Left hindlimb (tissue), 1 donor: Measurements from ENCODE around the gene PLXNB2.
"Not testable (repeated sequence)": the region's sequence is repeated elsewhere in the genome, so short reads cannot be mapped to it uniquely, and the experiment has no call there.

Source experiments
- DNase-seq: peaks from one replicate; pipeline ENCODE4 v3.0.0-alpha.2; 2018

PLXNB2 gene

DNA sequence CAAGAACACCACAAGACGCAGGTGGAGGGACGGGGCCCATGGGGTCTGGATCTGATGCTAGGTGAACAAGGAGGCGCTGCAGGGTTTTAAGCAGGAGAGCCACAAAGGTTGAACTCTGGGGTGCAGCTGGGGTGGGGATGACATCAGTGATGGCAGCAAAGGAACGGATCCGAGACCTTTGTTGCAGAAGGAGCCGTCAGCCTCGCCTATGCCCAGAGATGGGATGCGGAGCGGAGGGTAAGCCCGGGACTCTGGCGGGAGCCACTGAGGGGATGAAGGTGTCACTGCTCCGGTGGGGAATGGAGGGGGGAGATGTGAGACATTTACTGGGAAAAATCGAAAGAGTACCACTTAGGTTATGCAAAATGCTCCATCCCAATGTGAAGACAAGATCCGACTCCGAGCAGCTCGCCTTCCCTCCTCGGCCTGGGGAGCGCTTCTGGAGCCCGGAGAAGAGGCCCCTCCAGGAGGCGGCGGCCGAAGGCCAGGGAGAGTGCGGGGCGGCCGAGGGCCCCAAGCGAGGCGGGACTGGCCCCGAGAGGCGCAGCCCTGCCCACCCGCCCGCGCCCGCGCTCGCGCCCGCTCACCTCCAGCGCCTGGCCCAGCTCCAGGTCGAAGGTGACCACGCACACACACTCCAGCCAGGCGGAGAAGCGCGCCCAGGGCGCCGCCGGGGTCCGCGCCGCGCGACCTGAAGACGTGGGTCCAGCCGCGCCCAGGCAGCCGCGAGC is 18.9 kb upstream of the PLXNB2 start:
- peak; percentile 26 for DNase-seq

- no peak for DNase-seq
Measured at GRCh38 chr22:50325444-50326224, 18.2 kb upstream of the PLXNB2 start.

DNA sequence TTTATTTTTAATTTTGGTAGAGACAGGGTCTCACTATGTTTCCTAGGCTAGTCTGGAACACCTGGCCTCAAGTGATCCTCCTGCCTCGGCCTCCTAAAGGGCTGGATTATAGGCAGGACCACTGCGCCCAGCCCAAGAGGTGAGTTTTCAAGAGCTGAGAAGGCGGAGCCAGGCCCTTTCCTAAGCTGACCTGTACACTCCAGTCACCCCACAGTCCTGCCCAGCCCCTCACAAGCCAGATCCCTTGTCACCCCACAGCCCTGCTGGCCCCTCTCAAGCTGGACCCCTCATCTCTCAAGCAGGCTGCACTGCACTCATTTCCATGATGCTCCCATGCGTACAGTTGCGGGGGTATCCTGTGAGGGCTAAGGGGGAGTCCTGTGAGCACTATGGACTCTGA is 16.5 kb upstream of the PLXNB2 start:
- DNase-seq = peak; percentile 8

GRCh38 chr22:50322382-50323104 is 15.1 kb upstream of the PLXNB2 start:
- DNase-seq = not testable (repeated sequence)

GRCh38 chr22:50320671-50321325 is 13.4 kb upstream of the PLXNB2 start:
- DNase-seq = peak; percentile 10

DNA sequence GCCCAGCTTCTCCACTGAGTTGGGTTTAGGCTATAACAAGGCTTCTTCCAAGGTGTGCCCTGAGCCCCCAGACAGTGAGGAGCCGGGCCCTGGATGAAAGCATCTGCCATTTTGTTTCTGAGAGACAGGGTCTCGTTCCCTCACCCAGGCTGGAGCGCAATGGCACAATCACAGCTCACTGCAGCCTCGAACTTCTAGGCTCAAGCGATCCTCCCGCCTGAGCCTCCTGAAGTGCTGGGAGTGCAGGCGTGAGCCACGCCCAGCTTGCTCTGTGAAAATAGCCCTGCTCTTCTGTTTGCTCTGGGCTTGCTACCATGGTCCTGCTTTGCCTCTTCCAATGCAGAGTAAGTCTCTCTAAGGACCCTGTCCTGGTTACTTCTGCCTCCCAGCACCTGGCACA is 12.7 kb upstream of the PLXNB2 start:
- no peak for DNase-seq

DNA sequence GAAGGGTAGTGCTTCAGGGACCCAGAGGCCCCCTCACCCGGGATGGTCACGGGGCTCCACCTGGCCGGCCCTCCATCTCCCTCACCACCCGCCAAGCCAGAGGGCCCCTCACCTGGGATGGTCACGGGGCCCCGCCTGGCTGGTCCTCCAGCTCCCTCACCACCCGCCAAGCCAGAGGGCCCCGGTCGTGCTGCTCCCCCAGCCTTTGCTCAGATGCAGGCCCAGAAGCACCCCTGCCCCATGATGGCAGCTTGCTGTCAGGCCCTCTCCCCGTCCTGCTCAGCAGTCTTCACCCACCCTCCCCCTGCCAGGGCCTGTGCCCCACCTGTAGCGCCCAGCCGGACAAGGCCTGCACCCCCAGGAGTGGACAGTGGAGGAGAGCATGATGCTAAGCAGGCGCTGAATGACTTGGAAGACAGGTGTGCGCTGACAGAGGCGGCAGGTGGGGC is 12.1 kb upstream of the PLXNB2 start:
- peak; percentile 26 for DNase-seq

DNA sequence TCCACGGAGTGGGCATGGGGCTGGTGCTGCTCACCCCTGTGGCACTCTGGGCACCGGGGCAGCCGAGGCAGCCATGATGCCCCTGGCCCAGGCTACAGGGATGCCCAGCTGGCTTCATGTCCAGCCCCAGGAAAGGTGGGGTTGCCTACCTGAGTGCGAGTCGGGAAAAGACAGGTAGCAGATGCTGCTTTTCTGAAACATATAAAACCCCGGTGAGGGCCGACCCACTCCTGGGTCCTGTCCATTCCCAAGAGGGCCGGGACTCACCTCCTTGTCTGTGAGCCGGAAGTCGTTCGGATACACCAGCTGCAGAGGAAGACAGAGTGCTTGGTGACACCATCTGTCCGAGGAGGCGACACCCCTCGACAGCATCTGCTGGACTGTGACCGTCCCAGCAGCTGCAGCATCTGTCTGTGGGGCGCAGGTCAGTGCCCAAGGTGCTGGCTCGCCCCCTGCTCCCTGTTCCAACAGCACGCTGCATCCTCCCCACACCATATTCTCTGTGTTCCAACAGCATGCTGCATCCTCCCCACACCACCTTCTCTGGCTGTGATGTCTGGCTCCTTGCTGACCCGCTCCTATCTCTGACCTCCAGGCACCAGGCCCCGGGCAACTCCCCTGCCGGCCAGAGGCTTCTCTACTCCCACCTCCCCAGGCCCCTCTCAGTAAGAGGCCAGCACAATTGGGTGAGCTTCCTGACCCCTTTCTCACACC is 11.4 kb upstream of the PLXNB2 start:
- DNase-seq = peak; percentile 10

- no peak for DNase-seq
Measured at GRCh38 chr22:50318356-50318697, 10.9 kb upstream of the PLXNB2 start.

DNA sequence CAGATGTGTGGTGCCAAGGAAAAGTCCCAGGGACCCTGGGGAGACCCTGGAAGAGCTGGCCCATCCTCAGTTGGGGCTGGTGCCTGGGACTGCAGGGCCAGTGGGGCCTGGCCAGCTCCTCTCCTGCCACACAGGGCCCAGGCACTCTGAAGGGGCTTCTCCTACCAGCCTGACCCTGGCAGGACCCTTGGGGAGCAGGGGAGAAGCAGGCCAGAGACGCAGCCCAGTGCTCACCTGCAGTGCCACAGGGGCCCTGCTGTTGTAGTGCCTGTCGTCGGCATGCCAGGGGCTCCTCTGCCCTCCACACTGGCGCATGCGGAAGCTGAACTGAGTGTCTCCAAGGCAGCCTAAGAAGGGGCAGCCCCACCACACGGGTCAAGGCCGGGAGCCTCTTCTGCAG is 10.2 kb upstream of the PLXNB2 start:
- peak; percentile 16 for DNase-seq

DNA sequence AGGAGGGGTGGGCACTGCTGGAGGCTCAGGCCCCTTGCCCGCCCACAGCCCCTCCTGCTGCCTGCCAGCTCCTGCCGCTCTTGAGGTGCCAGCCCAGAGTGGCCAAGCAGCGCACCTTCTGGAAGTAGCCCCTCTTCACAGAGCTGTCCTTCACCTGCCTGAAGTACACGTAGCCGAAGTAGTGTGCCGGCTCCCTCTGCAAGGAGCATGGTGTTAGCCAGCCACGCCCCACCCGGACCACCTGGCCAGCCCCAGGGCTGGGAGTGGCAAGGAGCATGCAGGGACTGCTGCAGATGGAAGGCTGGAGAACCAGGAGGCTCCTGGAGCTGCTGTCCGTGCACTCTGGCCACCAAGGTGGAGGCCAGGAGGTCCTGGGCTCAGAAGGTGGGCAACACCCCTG is 9.7 kb upstream of the PLXNB2 start:
- no peak for DNase-seq

DNA sequence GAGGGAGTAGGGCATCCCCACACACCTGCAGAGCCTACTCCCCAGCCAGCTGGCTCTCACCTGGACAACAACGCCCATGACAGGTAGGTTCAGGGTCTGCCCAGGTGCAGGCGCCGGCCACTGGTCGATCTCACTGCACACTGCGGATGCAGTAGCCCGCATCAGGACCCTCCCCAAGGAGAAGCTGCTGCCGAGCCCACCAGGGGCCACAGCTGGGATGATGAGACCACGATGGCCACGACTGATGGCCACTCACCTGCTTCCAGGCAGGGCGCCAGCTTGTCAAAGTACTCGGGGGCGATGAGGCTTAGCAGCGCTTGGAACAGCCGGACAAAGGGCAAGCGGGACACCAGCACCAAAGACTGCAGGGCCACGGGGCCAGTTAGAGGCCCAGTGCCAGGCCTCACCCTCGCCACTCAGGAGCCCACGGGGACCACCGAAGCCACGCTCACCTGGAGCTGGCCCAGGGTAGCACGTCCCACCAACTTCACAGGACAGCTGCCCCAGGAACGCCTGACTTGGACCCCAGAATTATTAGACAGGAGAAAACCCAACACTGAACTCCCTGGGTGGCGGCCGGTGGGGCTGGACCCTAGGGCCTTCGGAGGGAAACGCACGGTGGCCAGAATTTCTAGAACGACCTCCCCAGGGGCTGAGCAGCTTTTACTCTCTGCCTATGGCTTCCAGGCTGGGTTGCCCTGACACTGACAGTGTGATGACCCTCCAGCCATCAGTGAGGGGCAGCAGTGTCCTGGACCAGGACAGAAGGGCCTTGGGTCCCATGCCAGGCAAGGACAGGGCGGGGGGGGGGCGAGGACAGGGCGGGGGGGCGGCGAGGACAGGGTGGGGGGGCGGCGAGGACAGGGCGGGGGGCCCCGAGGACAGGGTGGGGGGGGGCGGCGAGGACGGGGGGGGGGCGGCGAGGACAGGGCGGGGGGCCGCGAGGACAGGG is 8.9 kb upstream of the PLXNB2 start:
- DNase-seq = peak; percentile 25

- DNase-seq = peak; percentile 23
Measured at GRCh38 chr22:50315289-50316113, 8.1 kb upstream of the PLXNB2 start.

DNA sequence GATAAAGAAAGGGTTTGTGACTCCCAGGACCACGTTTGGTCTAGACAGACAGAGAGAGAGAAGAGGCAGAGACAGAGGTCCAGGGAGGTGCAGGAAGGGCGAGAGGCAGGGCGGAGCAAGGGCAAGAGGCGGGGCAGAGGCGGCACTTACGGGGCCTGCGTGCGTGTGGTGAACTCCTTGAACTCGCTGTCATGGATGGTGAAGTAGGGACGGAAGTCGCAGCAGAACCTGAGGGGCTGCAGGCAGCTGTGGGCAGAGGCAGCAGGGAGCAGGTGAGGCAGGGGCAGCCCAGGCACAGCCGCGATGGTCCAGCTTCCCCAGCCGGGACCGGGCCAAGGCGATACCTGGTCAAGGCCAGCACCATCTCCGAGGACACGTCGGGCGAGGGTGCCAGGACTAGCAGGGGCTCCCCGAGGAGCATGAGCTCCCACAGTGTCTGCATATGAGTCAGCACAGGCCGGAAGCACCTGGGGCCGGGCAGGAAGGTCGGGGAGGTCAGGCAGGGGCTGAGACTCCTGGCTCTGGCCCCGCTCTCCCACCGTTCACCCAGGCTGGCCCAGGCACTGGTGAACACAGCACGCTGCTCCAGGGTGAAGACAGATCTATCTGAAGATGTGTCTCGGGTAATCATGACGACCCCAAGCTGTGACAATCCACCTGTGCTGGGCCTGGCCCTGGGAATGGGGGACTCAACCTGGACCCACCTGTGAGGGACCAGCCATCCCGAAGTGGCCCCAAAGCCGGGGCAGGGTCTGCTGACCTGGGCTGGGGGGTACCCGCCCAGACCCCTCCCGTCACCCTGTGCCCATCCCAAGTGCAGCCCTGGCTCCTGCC is 7.2 kb upstream of the PLXNB2 start:
- peak; percentile 30 for DNase-seq

DNA sequence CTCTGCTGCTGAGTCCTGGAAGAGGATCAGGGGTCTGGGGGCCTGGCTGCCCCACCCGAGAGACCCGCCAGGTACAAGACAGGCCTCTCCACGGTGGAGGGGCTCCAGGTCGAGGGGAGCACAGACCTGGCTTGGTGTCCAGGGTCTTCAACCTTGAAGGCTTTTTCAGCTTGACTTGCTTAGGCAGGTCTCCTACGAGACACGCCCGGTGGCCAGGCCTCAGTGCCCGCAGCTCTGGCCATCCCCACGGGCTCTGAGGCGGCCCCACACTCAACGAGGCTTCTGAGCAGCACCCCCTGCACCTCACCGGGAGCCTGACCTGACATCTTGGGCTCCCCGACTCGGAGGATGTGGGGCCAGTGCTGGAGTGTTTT is 6.6 kb upstream of the PLXNB2 start:
- peak; percentile 25 for DNase-seq

DNA sequence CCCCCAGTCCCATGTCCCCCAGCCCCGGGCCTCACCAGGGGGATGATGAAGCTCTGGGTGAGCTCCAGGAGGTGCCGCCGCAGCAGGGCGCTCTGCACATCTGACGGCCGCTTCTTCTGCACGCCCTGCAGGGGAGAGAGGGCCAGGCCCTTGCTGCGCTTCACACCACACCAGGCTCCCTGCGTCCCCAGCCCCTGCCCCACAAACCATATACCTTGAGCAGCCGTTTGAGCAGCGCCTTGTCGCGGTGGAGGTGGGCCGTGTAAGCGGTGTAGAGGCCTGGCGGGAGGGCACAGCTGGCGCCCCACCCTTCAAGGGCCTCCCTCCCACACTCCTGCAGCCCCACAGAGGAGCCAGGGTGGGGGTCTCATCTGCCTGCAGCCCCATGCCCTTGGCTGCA is 6.2 kb upstream of the PLXNB2 start:
- DNase-seq = peak; percentile 18

DNA sequence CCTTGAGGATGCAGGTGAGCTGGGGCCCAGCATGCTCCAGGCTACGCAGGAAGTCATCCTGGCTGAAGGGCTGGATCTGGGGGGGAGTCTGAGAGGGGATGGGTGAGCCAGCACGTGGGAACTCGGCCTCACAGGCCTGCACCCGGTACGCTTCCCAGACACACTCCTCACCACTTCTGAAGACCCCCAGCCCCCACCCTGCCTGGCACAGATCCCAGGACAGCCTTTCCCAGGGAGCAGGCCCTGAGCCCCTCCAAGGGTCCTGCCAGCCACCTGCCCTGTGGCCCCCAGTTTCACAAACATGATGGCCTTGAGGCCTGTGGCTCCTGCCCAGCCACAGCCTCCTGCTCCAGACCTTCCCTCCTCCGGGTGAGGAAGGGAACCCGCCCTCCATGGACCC is 5.6 kb upstream of the PLXNB2 start:
- DNase-seq = peak; percentile 26

DNA sequence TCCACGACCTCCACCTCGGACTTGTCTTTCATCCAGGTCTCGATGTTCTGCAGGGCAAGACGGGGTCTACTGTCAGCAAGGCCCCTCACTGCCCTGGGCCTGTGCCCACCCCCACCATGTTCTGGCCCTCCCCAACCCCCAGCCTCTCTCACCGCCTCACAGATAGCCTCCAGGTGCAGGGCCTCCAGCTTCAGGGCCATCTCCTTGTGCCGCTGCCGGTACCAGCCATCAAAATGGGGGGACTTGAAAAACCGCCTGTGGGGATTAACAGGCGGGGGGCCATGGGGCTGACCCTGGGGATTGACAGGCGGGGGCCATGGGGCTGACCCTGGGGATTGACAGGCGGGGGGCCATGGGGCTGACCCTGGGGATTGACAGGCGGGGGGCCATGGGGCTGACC is 4.9 kb upstream of the PLXNB2 start:
- peak; percentile 13 for DNase-seq

GRCh38 chr22:50311606-50312351 is 4.3 kb upstream of the PLXNB2 start:
- peak; percentile 27 for DNase-seq
